ENCODE data around the gene TIMM17B.
"Not testable (repeated sequence)": the region's sequence is repeated elsewhere in the genome, so short reads cannot be mapped to it uniquely, and the experiment has no call there.

TIMM17B gene

GRCh38 chrX:48893556-48894348, 3.8 kb downstream of the TIMM17B start:
- no peak for DNase-seq

- no peak for DNase-seq
These were observed 4.7 kb downstream of the TIMM17B start for GRCh38 chrX:48892896-48893295.

GRCh38 chrX:48891402-48892288, 5.9 kb downstream of the TIMM17B start:
- DNase-seq, result peak; percentile 79

GRCh38 chrX:48890934-48891401, 6.6 kb downstream of the TIMM17B start:
- no peak for DNase-seq

- no peak for DNase-seq
These were observed 7.2 kb downstream of the TIMM17B start for GRCh38 chrX:48890296-48890925.

DNA sequence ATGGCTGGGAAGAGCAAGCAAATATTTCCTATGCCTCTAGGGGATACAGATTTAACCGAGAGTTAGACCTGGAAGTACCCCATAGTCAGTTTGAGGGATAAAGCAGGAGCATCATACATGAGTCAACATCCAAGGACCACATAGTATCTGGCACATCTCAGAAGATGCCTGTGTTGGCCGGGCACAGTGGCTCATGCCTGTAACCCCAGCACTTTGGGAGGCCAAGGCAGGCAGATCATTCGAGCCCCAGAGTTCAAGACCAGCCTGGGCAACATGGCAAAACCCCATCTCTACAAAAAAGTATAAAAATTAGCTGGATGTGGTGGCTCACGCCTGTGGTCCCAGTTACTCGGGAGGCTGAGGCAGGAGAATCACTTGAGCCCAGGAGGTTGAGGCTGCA, 11.0 kb downstream of the TIMM17B start:
- DNase-seq, result not testable (repeated sequence)

- no peak for DNase-seq
These were observed 13.8 kb downstream of the TIMM17B start for GRCh38 chrX:48883729-48884128.

DNA sequence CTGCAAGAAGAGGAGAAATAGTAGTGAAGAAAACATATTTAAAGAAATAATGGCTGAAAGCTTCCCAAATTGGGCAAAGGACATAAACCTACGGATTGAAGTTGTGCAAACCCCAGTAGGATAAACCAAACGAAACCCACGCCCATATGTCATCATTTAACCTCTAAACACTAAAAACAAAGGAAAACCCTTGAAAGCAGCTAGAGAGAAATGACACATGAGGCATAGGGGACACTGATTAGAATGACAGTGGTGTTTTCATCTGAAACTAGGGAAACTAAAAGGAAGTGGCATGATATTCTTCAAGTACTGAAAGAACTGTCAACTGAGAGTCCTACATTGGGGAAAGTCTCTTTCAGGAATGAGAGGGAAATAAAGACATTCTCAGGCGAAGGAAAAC, 20.6 kb downstream of the TIMM17B start:
- not testable (repeated sequence) for DNase-seq

GRCh38 chrX:48872017-48872416, 25.6 kb downstream of the TIMM17B start:
- not testable (repeated sequence) for DNase-seq

- DNase-seq, result peak; percentile 27
These were observed 33.4 kb downstream of the TIMM17B start for GRCh38 chrX:48864210-48864609.

GRCh38 chrX:48854898-48855297, 42.7 kb downstream of the TIMM17B start:
- peak; percentile 2 for DNase-seq

GRCh38 chrX:48854121-48854804, 43.3 kb downstream of the TIMM17B start:
- DNase-seq, result not testable (repeated sequence)

- DNase-seq, result not testable (repeated sequence)
These were observed 44.1 kb downstream of the TIMM17B start for GRCh38 chrX:48853494-48853893.

DNA sequence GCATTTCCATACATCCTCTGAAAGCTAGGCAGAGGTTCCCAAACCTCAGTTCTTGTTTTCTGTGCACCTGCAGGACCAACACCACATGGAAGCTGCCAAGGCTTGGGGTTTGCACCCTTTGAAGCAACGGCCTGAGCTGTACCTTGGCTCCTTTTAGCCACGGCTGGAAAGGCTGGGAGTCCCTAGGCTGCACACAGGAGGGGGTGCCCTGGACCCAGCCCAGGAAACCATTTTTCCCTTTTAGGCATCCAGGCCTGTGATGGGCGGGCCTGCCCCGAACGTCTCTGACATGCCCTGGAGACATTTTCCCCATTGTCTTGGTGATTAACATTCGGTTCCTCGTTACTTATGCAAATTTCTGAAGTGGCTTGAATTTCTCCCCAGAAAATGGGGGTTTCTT, 44.7 kb downstream of the TIMM17B start:
- DNase-seq, result no peak

GRCh38 chrX:48848847-48849246, 48.7 kb downstream of the TIMM17B start:
- no peak for DNase-seq
